Suppressor macrophage (primary cell): ENCODE measurements around the gene COG3.

ENCODE experiments used
- DNase-seq, 4 experiments: peaks; one replicate each; pipeline ENCODE4 v3.0.0-alpha.2; 2020 to 2022

The COG3 gene

GRCh38 chr13:45447050-45447661 lies 17.6 kb upstream of the COG3 start:
- DNase-seq: no peak

GRCh38 chr13:45448965-45449559 lies 15.7 kb upstream of the COG3 start:
- no peak for DNase-seq

- no peak for DNase-seq
These were observed 13.5 kb upstream of the COG3 start for GRCh38 chr13:45451282-45451681.

- DNase-seq: no peak
These were observed 10.5 kb upstream of the COG3 start for GRCh38 chr13:45454204-45454603.

GRCh38 chr13:45456196-45456972 lies 8.4 kb upstream of the COG3 start:
- no peak for DNase-seq

- DNase-seq: no peak
These were observed 525 bp upstream of the COG3 start for GRCh38 chr13:45464141-45464686.

- no peak for DNase-seq
These were observed 1.6 kb downstream of the COG3 start for GRCh38 chr13:45466359-45466758.

GRCh38 chr13:45468635-45469034 lies 3.9 kb downstream of the COG3 start:
- DNase-seq: no peak

GRCh38 chr13:45472171-45472705 lies 7.5 kb downstream of the COG3 start:
- DNase-seq: no peak

- peak in 1 of 4 experiments; percentile 12 for DNase-seq
These were observed 8.9 kb downstream of the COG3 start for GRCh38 chr13:45473627-45474026.

GRCh38 chr13:45474584-45475454 lies 10.1 kb downstream of the COG3 start:
- DNase-seq: no peak

GRCh38 chr13:45479661-45480060 lies 14.9 kb downstream of the COG3 start:
- no peak for DNase-seq

- DNase-seq: no peak
These were observed 16.9 kb downstream of the COG3 start for GRCh38 chr13:45481688-45482087.

GRCh38 chr13:45482571-45483173 lies 17.9 kb downstream of the COG3 start:
- DNase-seq: no peak

GRCh38 chr13:45487604-45488003 lies 22.9 kb downstream of the COG3 start:
- no peak for DNase-seq

GRCh38 chr13:45490068-45490467 lies 25.3 kb downstream of the COG3 start:
- no peak for DNase-seq

GRCh38 chr13:45492538-45492937 lies 27.8 kb downstream of the COG3 start:
- DNase-seq: no peak

GRCh38 chr13:45496942-45497341 lies 32.2 kb downstream of the COG3 start:
- no peak for DNase-seq

GRCh38 chr13:45500492-45501174 lies 35.9 kb downstream of the COG3 start:
- DNase-seq: no peak

- DNase-seq: peak in 1 of 4 experiments; percentile 11
These were observed 36.4 kb downstream of the COG3 start for GRCh38 chr13:45501175-45501526.

GRCh38 chr13:45503658-45504057 lies 38.9 kb downstream of the COG3 start:
- DNase-seq: no peak
